ENCODE data around the gene RABGAP1.

RABGAP1 gene

DNA sequence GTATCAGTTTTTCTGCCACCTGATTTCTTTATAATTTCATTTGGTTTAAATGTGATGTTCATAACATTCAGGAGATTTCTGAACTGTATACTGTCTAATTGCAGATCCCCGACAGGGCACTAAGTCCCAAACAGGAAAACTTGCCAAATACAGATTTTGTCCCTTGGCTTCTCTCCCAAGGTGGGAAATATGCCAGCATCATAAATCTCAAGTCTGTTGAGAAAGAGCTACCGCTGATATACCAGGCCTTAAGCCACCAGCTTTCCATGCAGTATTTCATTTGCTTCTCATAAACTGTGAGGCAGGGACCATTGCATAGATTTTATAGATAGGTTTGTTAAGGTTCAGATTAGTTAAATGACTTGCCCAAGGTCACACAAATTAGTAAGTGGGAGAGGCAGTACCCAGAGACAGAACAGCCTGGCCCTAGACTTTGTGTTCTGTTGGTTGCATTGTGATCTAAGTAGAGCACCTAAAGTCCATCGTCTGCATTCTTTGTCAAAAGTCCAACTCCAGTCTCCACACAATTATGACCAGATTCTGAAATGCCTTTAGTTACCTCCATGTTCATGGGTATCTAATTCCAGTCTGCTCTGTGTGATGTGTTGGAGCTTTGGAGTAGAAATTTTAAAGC, 108.9 kb downstream of the RABGAP1 start:
- no peak for DNase-seq

DNA sequence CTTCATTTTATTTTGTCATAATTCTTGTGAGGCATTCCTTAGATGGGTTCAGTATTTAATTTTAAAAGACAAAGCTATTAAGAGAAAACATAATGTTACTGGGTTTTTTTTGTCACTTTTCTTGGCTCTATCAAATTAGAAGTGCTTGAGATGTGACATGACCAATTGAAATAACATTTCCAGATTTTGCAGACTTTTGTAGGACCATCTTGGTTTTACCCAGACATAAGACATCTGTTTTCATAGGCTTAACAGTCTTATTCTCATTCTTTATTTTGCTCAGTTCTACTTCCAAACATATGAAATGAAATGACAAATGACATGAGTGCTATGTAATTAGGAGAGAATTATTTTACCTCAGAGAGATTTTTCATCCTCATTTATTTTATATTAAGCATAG, 112.2 kb downstream of the RABGAP1 start:
- DNase-seq, result no peak

- no peak for DNase-seq
Measured at GRCh38 chr9:123053711-123054110, 112.9 kb downstream of the RABGAP1 start.

GRCh38 chr9:123058834-123059233, 118.0 kb downstream of the RABGAP1 start:
- DNase-seq, result no peak

- no peak for DNase-seq
Measured at GRCh38 chr9:123059472-123060220, 118.8 kb downstream of the RABGAP1 start.

GRCh38 chr9:123061216-123061615, 120.4 kb downstream of the RABGAP1 start:
- no peak for DNase-seq

DNA sequence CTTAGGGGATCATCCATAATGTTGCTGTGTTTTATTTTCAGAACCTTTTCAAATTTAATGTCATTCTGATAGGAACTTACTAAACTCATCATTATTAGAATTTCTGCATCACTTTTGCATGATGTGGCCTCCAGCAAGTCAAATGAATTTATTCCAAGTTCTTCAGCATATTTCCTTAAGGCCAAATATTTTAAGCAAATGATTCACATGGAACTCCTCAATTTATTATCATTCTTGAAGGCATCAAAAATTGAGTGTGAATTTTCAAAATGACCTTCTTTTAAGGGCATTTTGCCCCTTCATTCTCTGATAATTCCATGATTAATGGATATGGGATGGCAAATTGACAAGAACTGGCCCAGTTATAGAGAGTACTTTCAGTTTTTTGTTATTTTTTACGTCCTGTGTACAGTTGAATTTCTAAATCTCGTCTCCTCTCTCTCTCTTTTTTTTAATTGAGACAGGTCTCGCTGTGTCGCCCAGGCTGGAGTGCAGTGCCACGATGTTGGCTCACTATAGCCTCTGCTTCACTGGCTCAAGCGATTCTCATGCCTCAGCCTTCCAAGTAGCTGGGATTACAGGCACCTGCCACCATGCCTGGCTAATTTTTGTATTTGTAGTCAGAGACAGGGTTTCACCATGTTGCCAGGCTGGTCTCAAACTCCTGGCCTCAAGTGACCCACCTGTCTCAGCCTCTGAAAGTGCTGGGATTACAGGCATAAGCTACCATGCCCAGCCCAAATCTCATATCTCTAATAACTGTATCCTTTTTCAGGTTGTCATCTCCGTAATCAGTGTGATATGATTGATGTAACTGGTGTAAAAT, 121.7 kb downstream of the RABGAP1 start:
- DNase-seq, result no peak

GRCh38 chr9:123063177-123063598, 122.4 kb downstream of the RABGAP1 start:
- no peak for DNase-seq

GRCh38 chr9:123063896-123064295, 123.1 kb downstream of the RABGAP1 start:
- no peak for DNase-seq

GRCh38 chr9:123064716-123065115, 123.9 kb downstream of the RABGAP1 start:
- no peak for DNase-seq

GRCh38 chr9:123065196-123065595, 124.4 kb downstream of the RABGAP1 start:
- DNase-seq, result no peak

DNA sequence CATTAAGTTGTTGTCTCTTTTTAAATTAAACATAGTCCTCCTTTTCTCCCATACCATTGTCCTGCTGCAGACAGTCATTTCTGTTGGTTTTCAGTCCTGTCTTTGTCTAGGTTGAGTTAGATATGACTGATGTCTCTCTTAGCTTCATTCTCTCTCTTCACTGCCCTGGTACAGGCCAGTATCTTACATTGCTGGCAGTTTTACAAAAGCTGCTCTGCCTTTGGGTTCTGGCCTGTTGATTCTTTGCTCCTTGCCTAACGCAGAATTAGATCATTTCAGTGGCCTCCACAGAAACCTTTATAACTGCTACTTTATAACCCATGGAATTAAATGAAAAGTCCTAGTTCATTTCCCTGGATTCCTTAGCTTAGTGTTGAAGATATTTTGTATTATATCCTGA, 126.3 kb downstream of the RABGAP1 start:
- DNase-seq, result no peak

- DNase-seq, result no peak
Measured at GRCh38 chr9:123069010-123069481, 128.2 kb downstream of the RABGAP1 start.

DNA sequence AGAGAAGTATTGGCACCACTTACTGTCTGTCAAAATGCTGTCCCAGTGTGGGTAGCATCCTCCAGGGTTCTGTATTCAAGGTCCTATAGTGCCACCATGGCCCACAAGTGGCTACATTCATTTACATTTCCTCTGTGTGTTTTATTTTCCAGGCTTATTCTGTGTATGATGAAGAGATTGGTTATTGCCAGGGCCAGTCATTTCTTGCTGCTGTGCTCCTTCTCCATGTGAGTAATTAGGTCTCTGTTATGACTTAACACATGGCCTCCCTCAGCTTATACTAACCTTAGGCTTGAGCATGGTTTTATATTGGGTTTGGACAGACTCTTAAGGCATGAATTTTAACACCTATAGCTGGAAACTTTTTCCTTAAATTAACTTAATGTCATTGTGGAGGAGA, 129.4 kb downstream of the RABGAP1 start:
- DNase-seq, result no peak

GRCh38 chr9:123072407-123072995, 131.7 kb downstream of the RABGAP1 start:
- DNase-seq, result no peak

DNA sequence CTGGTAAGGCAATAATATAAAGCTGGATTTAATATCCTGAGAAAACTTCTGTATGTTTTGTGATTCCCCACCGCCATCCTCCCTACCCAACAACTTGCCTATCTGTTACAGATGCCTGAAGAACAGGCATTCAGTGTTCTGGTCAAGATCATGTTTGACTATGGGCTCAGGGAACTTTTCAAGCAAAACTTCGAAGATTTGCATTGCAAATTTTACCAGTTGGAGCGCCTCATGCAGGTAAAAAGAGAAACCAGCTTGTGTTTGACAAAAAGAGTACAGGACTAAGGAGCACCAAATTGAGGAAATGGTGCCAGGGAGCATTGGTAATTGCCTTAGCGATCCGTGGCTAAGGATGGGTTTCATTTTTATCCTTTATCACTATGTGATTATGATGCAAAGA, 132.6 kb downstream of the RABGAP1 start:
- DNase-seq, result no peak

DNA sequence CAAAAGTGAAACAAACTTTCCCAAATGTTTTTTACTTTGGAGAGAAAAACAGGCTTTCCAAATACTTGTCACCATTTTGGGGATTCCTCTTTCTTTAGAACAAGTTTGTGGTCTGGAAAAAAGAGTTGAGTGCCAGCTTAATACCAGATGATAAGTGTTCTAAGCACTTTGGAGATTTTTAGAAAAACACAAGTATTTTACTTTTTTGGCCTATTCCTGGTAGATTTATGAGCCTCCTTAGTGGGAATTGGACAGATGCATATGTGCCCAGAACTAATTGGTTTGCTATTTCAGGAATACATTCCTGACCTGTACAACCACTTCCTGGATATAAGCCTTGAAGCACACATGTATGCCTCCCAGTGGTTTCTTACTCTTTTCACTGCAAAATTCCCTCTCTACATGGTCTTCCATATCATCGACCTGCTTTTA, 133.2 kb downstream of the RABGAP1 start:
- no peak for DNase-seq

DNA sequence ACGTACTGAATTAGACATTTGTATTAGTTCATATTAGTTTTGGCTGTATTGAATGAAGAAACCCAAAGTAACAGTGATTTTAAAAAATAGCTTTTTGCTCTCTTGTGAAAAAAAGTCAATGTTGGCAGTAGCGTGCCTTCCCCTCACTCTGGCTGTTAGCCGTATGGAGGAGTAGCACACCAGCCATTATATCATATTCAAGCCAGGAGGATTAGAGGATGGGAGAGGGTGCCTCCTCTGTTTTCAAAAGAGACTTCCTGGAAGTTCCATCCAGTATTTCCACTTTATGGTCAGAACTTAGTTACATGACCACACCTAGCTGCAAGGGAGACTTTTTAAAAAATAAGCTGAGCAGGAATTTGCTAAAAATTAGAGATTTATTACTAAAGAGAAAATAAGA, 133.8 kb downstream of the RABGAP1 start:
- no peak for DNase-seq

DNA sequence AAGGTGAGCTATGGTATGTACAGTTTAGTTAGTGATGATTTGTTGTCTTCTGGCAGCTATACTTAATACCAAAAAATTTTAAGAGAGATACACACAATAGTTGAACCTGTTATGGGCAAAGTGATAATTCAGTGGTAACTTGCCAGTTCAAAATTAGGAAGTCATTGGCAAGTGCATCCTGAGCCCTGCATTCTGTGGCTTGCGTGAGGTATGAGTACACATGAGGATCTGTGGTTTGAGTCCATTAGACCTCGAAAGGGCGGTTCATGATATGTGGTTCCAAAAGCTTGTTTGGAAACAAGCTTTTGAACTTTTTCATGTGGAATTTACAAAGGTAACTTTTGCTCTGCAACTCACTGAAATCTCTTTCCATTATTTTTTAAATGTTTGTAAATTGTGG, 139.6 kb downstream of the RABGAP1 start:
- no peak for DNase-seq

DNA sequence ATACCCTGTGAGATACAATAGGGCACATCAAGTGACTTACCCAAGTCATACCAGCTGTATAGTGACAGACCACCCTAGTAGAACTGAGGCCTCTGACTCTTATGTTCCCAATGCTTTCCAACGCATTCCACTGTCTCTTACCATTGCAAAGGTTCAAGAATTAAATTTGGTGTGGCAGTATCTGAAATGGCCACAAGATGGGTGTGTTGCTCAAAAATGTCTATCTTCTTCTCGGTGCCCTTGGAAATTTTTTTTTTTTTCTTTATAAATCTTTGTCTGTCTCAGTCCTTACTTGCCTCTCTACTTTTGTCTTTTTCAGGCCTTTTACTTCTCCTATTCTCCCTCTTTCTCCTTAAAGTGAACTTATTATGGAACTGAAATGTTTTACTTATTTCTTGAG, 141.0 kb downstream of the RABGAP1 start:
- peak; percentile 32 for DNase-seq

- no peak for DNase-seq
Measured at GRCh38 chr9:123083680-123084079, 142.9 kb downstream of the RABGAP1 start.

- DNase-seq, result no peak
Measured at GRCh38 chr9:123084256-123084655, 143.4 kb downstream of the RABGAP1 start.

GRCh38 chr9:123085916-123086315, 145.1 kb downstream of the RABGAP1 start:
- no peak for DNase-seq
